Suppressor macrophage treated with lipopolysaccharide for 1 hour (primary cell): Measurements from ENCODE around the gene MYRF.

ENCODE experiments used
- DNase-seq, 3 donors: peaks; one replicate each; pipeline ENCODE4 v3.0.0-alpha.2; 2020 to 2022

MYRF gene

GRCh38 chr11:61778357-61778886, 26.0 kb downstream of the MYRF start:
- DNase-seq: peak in 1 of 3 donors; percentile 19

- no peak for DNase-seq
Measured at GRCh38 chr11:61778920-61779650, 26.6 kb downstream of the MYRF start.

GRCh38 chr11:61779666-61780525, 27.5 kb downstream of the MYRF start:
- DNase-seq: no peak

GRCh38 chr11:61780581-61781162, 28.2 kb downstream of the MYRF start:
- DNase-seq: no peak

- DNase-seq: no peak
Measured at GRCh38 chr11:61781585-61781984, 29.1 kb downstream of the MYRF start.

- DNase-seq: no peak
Measured at GRCh38 chr11:61782299-61782698, 29.9 kb downstream of the MYRF start.

- DNase-seq: no peak
Measured at GRCh38 chr11:61782841-61783240, 30.4 kb downstream of the MYRF start.

GRCh38 chr11:61783717-61784505, 31.5 kb downstream of the MYRF start:
- DNase-seq: no peak

GRCh38 chr11:61784506-61784805, 32.0 kb downstream of the MYRF start:
- no peak for DNase-seq

- no peak for DNase-seq
Measured at GRCh38 chr11:61785837-61786402, 33.5 kb downstream of the MYRF start.

- DNase-seq: peak; percentile 51 to 70 (median 56)
Measured at GRCh38 chr11:61787928-61788491, 35.6 kb downstream of the MYRF start.

- DNase-seq: peak; percentile 86 to 88 (median 87)
Measured at GRCh38 chr11:61791737-61792309, 39.4 kb downstream of the MYRF start.

GRCh38 chr11:61792310-61793082, 40.1 kb downstream of the MYRF start, which contains the start of the genes FEN1 and TMEM258:
FEN1 (plus strand) TSS chr11:61792911; CDS start chr11:61795362, 2,451 bp downstream.
TMEM258 (minus strand) TSS chr11:61792599; CDS start chr11:61792558, 41 bp downstream.
- peak; percentile 93 to 95 (median 93) for DNase-seq

GRCh38 chr11:61793083-61793828, 40.8 kb downstream of the MYRF start:
- no peak for DNase-seq

- no peak for DNase-seq
Measured at GRCh38 chr11:61793829-61794204, 41.4 kb downstream of the MYRF start.

GRCh38 chr11:61794579-61794978, 42.1 kb downstream of the MYRF start:
- DNase-seq: no peak

GRCh38 chr11:61795459-61795858, 43.0 kb downstream of the MYRF start:
- DNase-seq: no peak

GRCh38 chr11:61795876-61796526, 43.6 kb downstream of the MYRF start:
- DNase-seq: no peak

GRCh38 chr11:61797263-61797944, 45.0 kb downstream of the MYRF start:
- peak; percentile 82 to 88 (median 88) for DNase-seq
